Right ventricle myocardium superior (tissue), 1 donor: ENCODE measurements around the gene LENG1. TPM values are rescaled to one million over a fixed set of nuclear protein-coding genes. Genes with fewer than 3 reads are reported as not detected.
"Not testable (repeated sequence)": the region's sequence is repeated elsewhere in the genome, so short reads cannot be mapped to it uniquely, and the experiment has no call there.

ENCODE experiments used
- ATAC-seq: fragments of 200-7000 bp; cut with Tn5 transposase; one replicate; pipeline ENCODE4 v1.9.1; 2020; ENCODE audit warnings: mild to moderate bottlenecking; ENCODE audit not compliant: poor library complexity
- DNase-seq: peaks from one replicate; pipeline ENCODE4 v3.0.0-alpha.2; 2020
- intact Hi-C: fragments of 100-400 bp; cut with DNase I; formaldehyde crosslinking; loops from one replicate; pipeline ENCODE4 v1.11.2; 2022
- long read RNA-seq: library from polyadenylated mRNA; unstranded; transcript quantifications from one replicate; pipeline ENCODE4 v2.0.0, GENCODE V29; 2021
- total RNA-seq: library from RNA; stranded (reverse); fragmentation: NEBNext Ultra II Directional; extraction: Animal tissue kit (Norgen Biotek cat#: 25700); gene quantifications from one replicate; pipeline ENCODE4 v1.2.1, GENCODE V29; 2021
- donor health status: DM: no; HTN: yes; CAD: no; lungs with severe emphysema.

Gene LENG1
- 6.5 TPM for total RNA-seq
- long read RNA-seq, transcript LENG1-201 (4 exons, 1,542 nt), result major isoform, 10 of 10 reads
- long read RNA-seq, partial matches to known transcripts, result 0 of 10 reads
- long read RNA-seq, other reads (novel, unspliced or antisense), result 0 of 10 reads

DNA sequence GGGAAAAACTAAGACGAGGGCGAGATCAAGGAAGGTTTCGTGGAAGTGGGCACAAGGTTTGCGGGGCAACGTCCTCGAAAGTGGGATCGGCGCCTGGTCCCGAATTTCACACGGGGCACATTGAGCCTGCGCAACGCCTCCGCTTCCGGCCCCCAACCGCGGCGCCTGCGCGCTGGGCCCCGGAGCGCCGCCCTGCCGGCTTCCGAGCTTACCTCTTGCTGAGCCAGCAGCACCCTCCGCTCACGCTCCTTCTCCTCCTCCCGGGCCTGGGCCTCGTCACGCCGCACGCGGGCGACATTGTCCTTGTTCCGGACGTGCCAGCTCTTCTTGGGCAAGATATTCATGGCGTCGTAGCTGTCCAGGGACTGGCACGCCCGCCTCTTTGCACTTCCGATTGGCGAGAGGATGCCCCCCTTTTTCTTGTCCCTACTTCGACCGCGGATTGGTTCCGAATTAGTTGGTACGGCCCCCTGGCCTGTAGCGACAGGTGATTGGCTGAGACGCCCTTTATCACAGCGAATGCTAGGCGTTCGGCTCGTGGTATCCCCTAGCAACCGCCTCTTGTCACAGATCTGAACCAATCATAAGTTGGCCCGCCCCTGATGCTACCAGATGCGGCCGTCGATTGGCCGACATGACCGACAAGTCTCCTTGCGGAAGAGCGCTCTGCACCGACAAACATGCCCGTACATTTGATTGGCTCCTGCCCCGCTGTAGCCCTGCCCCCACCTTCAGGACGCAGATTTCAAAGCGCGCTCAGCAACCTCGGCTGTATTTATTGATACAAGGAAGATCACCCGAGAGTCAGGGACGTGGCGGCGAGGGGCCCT is at the start of gene LENG1:
LENG1 (minus strand) TSS at position 370 of the 830 bp plus-strand sequence; CDS start at position 344, 26 bp downstream.
- intact Hi-C loops, result no loop called here
- peak; percentile 100 for DNase-seq
- peak; percentile 93 for ATAC-seq

- no peak for DNase-seq
- ATAC-seq, result no peak
Observed at GRCh38 chr19:54208784-54209057, 49.2 kb upstream of the LENG1 start.

DNA sequence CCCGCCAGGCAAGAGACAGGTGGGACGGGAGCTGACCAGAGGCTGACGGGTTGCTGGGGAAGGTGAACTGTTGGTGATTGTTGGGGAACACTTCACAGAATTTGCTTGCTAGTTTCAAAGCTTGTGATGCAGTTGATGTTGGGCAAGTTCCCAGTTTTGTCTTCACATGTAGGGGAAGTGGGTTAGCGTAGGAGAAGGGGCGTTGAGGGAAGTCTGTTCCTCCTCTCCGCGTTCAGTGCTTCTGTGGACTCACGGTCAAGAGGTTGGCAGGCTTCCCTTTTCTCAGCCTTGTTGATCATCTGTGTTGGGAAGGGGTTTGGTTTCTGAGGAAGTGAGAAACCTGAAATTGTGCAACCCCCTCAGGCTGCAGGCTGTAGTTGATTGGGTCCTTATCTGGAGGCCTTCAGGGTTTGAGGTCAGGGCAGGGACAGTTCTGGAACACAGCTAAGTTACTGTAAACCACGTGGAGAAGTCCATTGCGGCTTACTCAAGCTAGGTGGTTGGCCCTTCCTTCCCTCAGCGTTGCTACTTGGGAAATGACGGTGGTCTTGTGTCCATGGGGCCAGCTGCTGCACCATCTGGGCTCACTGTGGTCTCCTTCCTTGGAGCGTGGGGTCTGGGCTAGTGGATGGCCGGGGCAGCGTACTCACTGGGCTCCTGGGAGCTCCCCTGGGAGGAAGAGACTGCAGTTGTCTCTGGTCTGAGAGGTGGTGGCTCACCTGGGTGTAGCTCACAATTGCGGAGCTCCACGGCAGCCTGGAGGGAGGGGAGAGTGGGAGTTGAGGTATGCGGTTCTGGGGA is 48.7 kb upstream of the LENG1 start:
- intact Hi-C loops, result no loop called here
- peak; percentile 57 for ATAC-seq
- DNase-seq, result peak; percentile 70

More at GRCh38 chr19:54208784-54209057, 49.2 kb upstream of the LENG1 start:
- intact Hi-C loops, result no loop called here

- DNase-seq, result no peak
- intact Hi-C loops, result no loop called here
- no peak for ATAC-seq
Observed at GRCh38 chr19:54207676-54207982, 48.1 kb upstream of the LENG1 start.

DNA sequence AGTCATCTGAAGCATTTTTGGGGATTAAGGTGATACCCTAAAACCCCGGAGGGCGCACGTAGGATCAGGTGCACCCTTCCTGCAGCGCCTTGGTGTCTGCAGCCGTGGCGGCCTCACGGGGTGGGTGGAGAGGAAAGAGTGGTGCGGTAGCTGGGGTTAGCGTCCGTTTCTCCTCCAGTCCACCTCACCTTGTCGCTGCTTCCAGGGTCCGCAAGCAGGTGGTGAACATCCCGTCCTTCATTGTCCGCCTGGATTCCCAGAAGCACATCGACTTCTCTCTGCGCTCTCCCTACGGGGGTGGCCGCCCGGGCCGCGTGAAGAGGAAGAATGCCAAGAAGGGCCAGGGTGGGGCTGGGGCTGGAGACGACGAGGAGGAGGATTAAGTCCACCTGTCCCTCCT is 47.7 kb upstream of the LENG1 start:
- intact Hi-C loops, DNase-seq, ATAC-seq: not testable (repeated sequence)

- no peak for DNase-seq
- intact Hi-C loops, result no loop called here
- no peak for ATAC-seq
Observed at GRCh38 chr19:54206831-54207177, 47.3 kb upstream of the LENG1 start.

DNA sequence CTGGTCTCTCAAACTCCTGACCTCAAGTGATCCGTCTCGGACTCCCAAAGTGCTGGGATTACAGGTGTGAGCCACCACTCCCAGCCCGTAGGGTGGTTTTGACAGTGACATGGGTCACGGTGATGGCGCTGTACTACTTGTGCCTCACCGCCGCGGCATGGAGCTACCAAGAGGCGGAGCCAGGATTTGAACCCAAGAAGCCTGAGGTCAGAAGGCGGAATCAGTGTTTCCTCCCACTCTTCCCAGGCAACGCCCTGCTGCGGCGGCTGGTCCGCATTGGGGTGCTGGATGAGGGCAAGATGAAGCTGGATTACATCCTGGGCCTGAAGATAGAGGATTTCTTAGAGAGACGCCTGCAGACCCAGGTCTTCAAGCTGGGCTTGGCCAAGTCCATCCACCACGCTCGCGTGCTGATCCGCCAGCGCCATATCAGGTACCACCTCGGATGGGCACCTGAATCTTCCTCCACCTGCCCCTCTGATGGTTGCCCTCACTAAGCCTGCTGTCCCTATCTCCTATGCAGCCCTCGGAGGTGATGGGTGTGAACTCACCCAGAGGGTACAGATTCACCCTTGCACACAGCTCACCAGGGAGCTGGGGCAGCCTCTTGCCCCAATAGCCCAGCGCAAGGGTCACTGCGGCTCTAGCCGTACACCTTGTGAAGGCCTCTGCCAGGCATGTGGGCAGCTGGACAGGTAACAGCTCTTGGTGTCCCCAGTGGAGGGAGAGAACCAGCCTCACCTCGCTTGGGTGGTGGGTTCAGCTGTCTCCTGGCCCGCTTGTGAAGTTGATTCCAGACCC is 46.7 kb upstream of the LENG1 start:
- ATAC-seq, result no peak
- intact Hi-C loops, result no loop called here

DNA sequence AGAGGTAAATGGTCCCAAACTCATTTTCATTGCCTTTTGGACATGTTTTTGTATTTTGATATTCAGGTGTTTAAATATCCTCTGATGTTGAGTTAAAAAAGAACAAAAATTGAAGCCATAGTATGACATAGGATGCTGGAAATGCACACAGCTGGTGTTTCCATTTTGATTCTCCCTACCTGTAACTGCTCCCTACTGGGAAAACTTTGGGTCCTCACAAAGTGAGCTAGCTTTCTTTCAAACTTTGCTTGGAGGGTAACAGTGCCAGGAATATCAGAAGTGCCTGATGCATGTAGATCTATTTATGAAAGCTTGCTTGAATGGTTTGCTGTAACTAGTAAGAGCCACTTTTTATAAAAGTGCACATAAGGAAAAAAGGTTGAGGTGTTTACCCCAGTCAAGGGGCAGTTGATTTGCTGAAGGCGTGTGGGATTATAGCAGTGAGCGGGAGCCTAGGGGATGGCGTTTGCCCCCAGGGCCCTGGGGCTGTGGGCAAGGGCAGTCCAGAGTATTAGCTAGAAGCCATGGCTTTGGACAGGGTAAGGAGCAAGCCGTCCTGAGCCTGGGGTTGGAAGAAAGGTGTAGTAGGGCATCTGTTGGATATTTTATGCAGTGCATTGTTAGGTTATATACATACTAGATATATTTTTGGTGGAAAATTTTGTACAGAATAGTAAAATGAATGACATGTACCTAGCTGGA is 45.4 kb upstream of the LENG1 start:
- DNase-seq, result no peak
- no peak for ATAC-seq
- intact Hi-C loops, result no loop called here

More for the DNA sequence above, 46.7 kb upstream of the LENG1 start:
- DNase-seq, result no peak

DNA sequence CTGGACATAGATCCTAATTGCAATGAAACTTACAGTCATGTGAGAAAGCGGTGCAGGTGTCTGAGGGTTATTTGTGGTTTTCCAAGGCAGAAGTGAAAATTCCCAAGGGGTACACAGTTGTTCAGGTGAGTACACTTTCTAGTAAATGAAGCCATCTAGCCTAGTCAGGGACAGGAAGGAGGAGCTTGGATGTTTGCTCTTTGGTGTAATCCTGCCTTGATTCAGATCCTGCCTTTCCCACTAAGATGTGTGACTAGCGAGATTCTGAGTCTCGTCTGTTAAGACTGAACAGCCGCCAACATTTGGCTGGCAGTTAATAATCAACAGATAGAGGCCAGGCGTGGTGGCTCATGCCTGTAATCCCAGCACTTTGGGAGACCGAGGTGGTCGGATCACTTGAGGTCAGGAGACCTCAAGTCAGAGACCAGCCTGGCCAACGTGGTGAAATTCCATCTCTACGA is 43.7 kb upstream of the LENG1 start:
- ATAC-seq (no peak), DNase-seq (no peak)
- intact Hi-C loops, result no loop called here

- intact Hi-C loops, result no loop called here
- ATAC-seq (no peak), DNase-seq (no peak)
Observed at GRCh38 chr19:54201980-54202379, 42.5 kb upstream of the LENG1 start.

DNA sequence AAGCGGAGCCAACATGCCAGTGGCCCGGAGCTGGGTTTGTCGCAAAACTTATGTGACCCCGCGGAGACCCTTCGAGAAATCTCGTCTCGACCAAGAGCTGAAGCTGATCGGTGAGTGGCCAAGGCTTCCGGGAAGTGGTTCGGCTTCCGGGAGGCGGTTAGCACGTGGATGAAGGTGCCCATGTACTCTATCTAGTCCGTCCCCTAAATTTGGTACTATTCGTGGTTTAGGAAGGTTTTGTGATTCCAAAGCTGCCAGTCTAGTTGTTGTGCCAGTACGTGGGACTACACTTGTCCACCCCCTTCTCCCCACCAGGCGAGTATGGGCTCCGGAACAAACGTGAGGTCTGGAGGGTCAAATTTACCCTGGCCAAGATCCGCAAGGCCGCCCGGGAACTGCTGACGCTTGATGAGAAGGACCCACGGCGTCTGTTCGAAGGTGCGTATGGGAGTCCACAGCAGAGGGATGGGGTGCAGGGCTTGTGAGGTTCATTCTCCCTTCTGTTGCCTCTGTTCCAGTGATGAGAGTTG is 41.7 kb upstream of the LENG1 start:
- no peak for DNase-seq

GRCh38 chr19:54199401-54199800 is 39.9 kb upstream of the LENG1 start:
- DNase-seq (no peak), ATAC-seq (no peak)
- intact Hi-C loops, result no loop called here

More for the DNA sequence above, 41.7 kb upstream of the LENG1 start:
- intact Hi-C loops, result no loop called here
- ATAC-seq, result no peak

DNA sequence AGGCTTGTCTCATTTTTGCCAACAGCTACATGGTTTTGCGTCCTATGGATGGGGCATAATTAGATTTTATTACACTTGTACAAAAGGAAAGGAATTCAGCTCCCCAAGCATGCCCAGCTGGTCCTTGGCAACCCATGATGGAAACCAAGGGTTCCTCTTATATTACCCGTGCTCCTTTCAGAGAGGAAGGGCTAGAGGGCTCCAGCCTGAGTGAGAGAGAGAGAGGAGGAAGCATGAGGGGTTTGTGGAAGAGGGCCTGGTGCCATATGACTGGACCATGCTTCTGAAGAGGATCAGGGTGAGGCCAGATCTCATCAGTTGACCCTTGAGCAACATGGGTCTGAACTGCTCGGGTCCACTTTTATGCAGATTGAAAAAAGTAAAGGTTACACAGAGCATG is 37.6 kb upstream of the LENG1 start:
- no peak for ATAC-seq
- no peak for DNase-seq
- intact Hi-C loops, result no loop called here

DNA sequence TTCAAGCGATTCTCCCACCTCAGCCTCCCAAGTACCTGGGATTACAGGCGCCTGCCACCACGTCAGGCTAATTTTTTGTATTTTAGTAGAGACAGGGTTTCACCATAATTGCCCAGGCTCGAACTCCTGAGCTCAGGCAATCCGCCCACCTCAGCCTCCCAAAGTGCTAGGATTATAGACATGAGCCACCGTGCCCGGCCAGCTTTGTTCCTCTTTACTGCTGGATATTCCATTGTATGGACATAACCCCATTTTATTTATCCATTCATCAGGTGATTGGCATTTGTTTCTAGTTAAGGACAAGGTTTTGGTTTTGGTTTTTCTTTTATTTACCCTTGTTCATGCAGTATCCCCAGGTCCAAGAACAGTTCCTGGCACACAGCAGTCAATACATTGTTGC is 37.0 kb upstream of the LENG1 start:
- no peak for DNase-seq
- intact Hi-C loops, result no loop called here
- no peak for ATAC-seq

DNA sequence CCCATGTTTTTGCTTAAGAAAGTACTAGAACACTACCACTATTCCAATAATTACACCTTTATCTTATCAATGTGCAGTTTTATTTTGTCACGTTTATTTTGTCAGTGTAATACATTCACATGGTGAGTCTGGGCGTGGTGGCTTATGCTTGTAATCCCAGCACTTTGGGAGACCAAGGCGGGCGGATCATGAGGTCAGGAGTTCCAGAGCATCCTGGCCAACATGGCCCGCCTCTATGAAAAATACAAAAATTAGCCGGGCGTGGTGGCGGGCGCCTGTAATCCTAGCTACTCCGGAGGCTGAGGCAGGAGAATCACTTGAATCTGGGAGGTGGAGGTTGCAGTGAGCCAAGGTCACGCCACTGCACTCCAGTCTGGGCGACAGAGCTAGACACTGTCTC is 34.9 kb upstream of the LENG1 start:
- intact Hi-C loops, DNase-seq, ATAC-seq: not testable (repeated sequence)

- no peak for DNase-seq
- intact Hi-C loops, result no loop called here
- no peak for ATAC-seq
Observed at GRCh38 chr19:54193011-54193410, 33.5 kb upstream of the LENG1 start.

DNA sequence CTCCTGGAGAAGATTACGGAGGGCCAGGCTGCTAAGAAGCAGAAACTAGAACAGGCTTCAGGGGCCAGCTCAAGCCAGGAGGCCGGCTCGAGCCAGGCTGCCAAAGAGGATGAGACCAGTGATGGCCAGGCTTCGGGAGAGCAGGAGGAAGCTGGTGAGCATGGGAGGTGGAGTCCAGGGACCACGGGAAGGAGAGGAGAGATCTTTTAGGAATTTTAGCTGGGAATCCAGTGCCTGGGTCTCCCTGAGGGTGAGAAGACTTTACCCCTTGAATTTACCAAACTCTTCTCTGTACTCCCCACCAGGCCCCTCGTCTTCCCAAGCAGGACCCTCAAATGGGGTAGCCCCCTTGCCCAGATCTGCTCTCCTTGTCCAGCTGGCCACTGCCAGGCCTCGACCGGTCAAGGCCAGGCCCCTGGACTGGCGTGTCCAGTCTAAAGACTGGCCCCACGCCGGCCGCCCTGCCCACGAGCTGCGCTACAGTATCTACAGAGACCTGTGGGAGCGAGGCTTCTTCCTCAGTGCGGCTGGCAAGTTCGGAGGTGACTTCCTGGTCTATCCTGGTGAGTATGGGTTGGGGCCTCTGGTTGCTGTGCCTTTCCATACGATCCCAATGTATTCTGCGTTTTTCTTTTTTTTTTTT is 32.4 kb upstream of the LENG1 start:
- intact Hi-C loops, result no loop called here
- ATAC-seq, result no peak
- DNase-seq, result no peak
